HepG2 (cell line): ENCODE data around the gene PDZD2. TPM values are rescaled to one million over a fixed set of nuclear protein-coding genes. Genes with fewer than 3 reads are reported as not detected.

ENCODE experiments used
- ATAC-seq: fragments of 200-7000 bp; cut with Tn5 transposase; 3 replicates; pipeline ENCODE4 v1.9.1; 2020; ENCODE audit warnings: mild to moderate bottlenecking, moderate library complexity
- BruUV-seq: library from RNA; stranded (reverse); fragments of 400-500 nt; replicated peaks from 2 replicates; lab custom pipeline; 2021; lab: Mats Ljungman, UMichigan
- CTCF ChIA-PET: fragments of 300-600 bp; formaldehyde crosslinking; extraction: SDS; loops from one replicate; lab custom pipeline; 2021; ENCODE audit warnings: low total read pairs, inconsistent platforms, low intra/inter-chr PET ratio; lab: Yijun Ruan, JAX
- POLR2A ChIA-PET: fragments of 350-600 bp; sonication (Branson Sonifier 250); formaldehyde crosslinking; loops from one replicate; lab custom pipeline; 2020; ENCODE audit warnings: antibody characterized with exemption, inconsistent platforms; lab: Yijun Ruan, JAX
- DNase-seq: peaks from one replicate; pipeline ENCODE4 v3.0.0-alpha.2; 2015; ENCODE audit warnings: low spot score
- FAIRE-seq: peaks from 3 replicates; lab custom pipeline; 2011; peaks lifted over from hg19 to GRCh38; lab: Jason Lieb, UNC
- H2AFZ ChIP-seq: one replicate; pipeline ENCODE4 v1.6.1; 2011; ENCODE audit warnings: low read length, inconsistent platforms
- H3K27ac ChIP-seq: fragments of 300-600 bp; 3 replicates; pipeline ENCODE4 v1.8.0; 2011; ENCODE audit warnings: mixed run types, mild to moderate bottlenecking, mixed read lengths, low read length, inconsistent platforms; ENCODE audit not compliant: insufficient read depth; ENCODE audit errors: extremely low read length
- H3K27me3 ChIP-seq, 2 experiments: fragments of 200-600 bp in 1 of 2; 2 replicates in 1 of 2; 3 replicates in 1 of 2; pipeline versions ENCODE4 v1.6.0 to v1.8.0; 2011; ENCODE audit warnings: low read length in 2 of 2, mild to moderate bottlenecking in 2 of 2, moderate library complexity in 2 of 2, inconsistent platforms in 1 of 2; ENCODE audit not compliant: insufficient read depth in 2 of 2, control insufficient read depth in 1 of 2
- H3K36me3 ChIP-seq, 2 experiments: fragments of 200-600 bp in 1 of 2; replicated peaks in 1 of 2; 2 replicates in 1 of 2; 3 replicates in 1 of 2; pipeline versions ENCODE4 v1.5.1 to v1.8.0; 2011; ENCODE audit warnings: low read length in 2 of 2, inconsistent platforms in 1 of 2; ENCODE audit not compliant: insufficient read depth in 2 of 2, control insufficient read depth in 1 of 2
- H3K4me1 ChIP-seq: 2 replicates; pipeline ENCODE4 v1.5.1; 2012; ENCODE audit warnings: low read length, inconsistent platforms; ENCODE audit not compliant: insufficient read depth
- H3K4me2 ChIP-seq: 2 replicates; pipeline ENCODE4 v1.6.0; 2011; ENCODE audit warnings: low read depth, low read length, inconsistent platforms
- H3K4me3 ChIP-seq, 3 experiments: fragments of 200-600 bp in 1 of 3; sonication (generic), shearing (Covaris generic) in 1 of 3; replicated peaks in 1 of 3; 2 replicates each; pipeline ENCODE4 v1.5.1; 2011 to 2016; ENCODE audit warnings: low read length in 3 of 3, inconsistent platforms in 2 of 3, low read depth in 2 of 3, mild to moderate bottlenecking in 2 of 3, control low read depth in 1 of 3, mixed read lengths in 1 of 3; ENCODE audit not compliant: insufficient read depth in 1 of 3
- H3K79me2 ChIP-seq: one replicate; pipeline ENCODE4 v1.6.1; 2011; ENCODE audit warnings: low read length, inconsistent platforms; ENCODE audit not compliant: insufficient read depth
- H3K9ac ChIP-seq: 2 replicates; pipeline ENCODE4 v1.6.0; 2011; ENCODE audit warnings: mild to moderate bottlenecking, low read depth, low read length, inconsistent platforms; ENCODE audit not compliant: insufficient read depth
- H3K9me3 ChIP-seq: 2 replicates; pipeline ENCODE4 v1.5.1; 2012; ENCODE audit warnings: mild to moderate bottlenecking, low read length
- H4K20me1 ChIP-seq: 2 replicates; pipeline ENCODE4 v1.6.0; 2011; ENCODE audit warnings: inconsistent platforms, mild to moderate bottlenecking, low read length, moderate library complexity; ENCODE audit not compliant: insufficient read depth
- SMC3 ChIP-seq: IDR thresholded peaks from 2 replicates; pipeline ENCODE4 v1.6.1; 2011; ENCODE audit warnings: low read length, improper control_type of control experiment
- WGBS: methylation state at CpG from one replicate; pipeline ENCODE4 v1.1.6; 2017; ENCODE audit warnings: low lambda C conversion rate; 5-methylcytosine and 5-hydroxymethylcytosine counted together
- in situ Hi-C: cut with HindIII; loops from 2 replicates; pipeline ENCODE4 v1.10.0; 2017; ENCODE audit warnings: low pct_unique_long_range_greater_than_20kb; ENCODE audit not compliant: extremely low pct_ligation_motif_present
- intact Hi-C: fragments of 100-400 bp; cut with micrococcal nuclease; formaldehyde crosslinking; loops from one replicate; pipeline ENCODE4 v1.10.0; 2022; ENCODE audit not compliant: unreplicated experiment
- polyA plus RNA-seq, 8 experiments: library from polyadenylated mRNA; depleted of rRNA in 3 of 8; stranded (reverse) in 7 of 8; unstranded in 1 of 8; fragments of >200 nt; fragmentation: Illumina TruSeq in 4 of 8; extraction: Trizol in 4 of 8; gene quantifications; 2 replicates each; pipeline versions ENCODE4 v1.2.1 to v1.2.3, GENCODE V29; 2011 to 2016; ENCODE audit warnings: low read depth in 4 of 8, missing spikeins in 1 of 8, mixed read lengths in 1 of 8; ENCODE audit not compliant: insufficient read depth in 1 of 8
- total RNA-seq, 5 experiments: library from RNA; depleted of rRNA; stranded (reverse); fragments of >200 nt; fragmentation: Illumina TruSeq; extraction: Trizol; gene quantifications; 2 replicates each; pipeline ENCODE4 v1.2.3, GENCODE V29; 2016; ENCODE audit warnings: low read depth in 1 of 5
- TF ChIP-seq, protein P1 (sequence below): sonication (generic); formaldehyde crosslinking; IDR thresholded peaks from 2 replicates; pipeline ENCODE4 v1.5.0; 2020; ENCODE audit warnings: missing genetic modification reagents

The PDZD2 gene
- total and polyA plus RNA-seq, 2 of the 13 experiments (the other 11 are each of a cell fraction or from before 2014, with no cell fraction given), result 0.04 TPM; not detected in 1

DNA sequence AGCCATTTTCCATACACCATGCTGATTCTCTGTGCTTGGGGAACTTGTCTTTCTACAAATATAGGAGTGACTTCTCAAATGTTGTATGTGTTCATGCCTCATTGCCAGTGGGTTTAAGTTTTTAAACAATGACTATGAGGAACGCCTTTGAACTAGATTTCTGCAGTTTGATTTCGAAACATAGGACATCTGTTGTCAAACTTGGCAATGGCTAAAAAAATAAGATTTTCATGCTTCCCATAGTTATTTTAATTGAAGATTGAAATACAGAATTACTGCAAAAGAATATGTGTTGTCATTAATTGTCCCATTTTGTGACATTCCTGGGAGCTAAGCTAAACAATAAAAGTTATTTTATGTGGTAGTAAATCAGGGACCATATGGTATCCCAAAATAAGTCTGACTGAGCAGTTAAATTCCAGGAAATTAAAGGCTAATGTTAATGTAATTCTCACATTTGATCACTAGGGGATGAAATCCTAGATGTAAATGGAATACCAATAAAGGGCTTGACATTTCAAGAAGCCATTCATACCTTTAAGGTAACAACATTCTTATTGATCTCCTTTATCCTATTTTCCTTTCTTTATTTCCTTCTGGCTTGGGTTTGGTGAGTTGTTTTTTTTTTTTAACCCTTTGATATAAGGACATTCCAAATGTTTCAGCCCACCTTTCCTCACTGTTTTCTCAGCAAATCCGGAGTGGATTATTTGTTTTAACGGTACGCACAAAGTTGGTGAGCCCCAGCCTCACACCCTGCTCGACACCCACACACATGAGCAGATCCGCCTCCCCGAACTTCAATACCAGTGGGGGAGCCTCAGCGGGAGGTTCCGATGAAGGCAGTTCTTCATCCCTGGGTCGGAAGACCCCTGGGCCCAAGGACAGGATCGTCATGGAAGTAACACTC, 418.5 kb downstream of the PDZD2 start:
- no peaks in the 10 kb centered on the region for H3K9me3 ChIP-seq
- BruUV-seq, result no TSS peak
- ChIA-PET CTCF (no interaction called here), POLR2A (no interaction called here)
- no peak overlapping the region for H3K9ac ChIP-seq
- H3K36me3 ChIP-seq, result no peaks in the 10 kb centered on the region
- in situ Hi-C loops, result no loop called here
- no peaks in the 10 kb centered on the region; a peak in 1 of 5 replicates for H3K27me3 ChIP-seq
- intact Hi-C loops, result no loop called here
- H3K4me3 ChIP-seq, result no peak overlapping the region
- no peak overlapping the region for H3K27ac ChIP-seq
- 47% methylated on average over 12 of the region's 12 CpGs for WGBS
- TF ChIP-seq, protein P1, sequence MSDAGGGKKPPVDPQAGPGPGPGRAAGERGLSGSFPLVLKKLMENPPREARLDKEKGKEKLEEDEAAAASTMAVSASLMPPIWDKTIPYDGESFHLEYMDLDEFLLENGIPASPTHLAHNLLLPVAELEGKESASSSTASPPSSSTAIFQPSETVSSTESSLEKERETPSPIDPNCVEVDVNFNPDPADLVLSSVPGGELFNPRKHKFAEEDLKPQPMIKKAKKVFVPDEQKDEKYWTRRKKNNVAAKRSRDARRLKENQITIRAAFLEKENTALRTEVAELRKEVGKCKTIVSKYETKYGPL (CRISPR knock-in tag), result no peak
- H4K20me1 ChIP-seq, result no peaks in the 10 kb centered on the region
- DNase-seq (no peak), FAIRE-seq (no peak), ATAC-seq (no peak)
- no peak overlapping the region for H3K4me2 ChIP-seq
- no peaks in the 10 kb centered on the region for H3K4me1 ChIP-seq
- no peaks in the 10 kb centered on the region for H3K79me2 ChIP-seq
- no peak overlapping the region for H2AFZ ChIP-seq

DNA sequence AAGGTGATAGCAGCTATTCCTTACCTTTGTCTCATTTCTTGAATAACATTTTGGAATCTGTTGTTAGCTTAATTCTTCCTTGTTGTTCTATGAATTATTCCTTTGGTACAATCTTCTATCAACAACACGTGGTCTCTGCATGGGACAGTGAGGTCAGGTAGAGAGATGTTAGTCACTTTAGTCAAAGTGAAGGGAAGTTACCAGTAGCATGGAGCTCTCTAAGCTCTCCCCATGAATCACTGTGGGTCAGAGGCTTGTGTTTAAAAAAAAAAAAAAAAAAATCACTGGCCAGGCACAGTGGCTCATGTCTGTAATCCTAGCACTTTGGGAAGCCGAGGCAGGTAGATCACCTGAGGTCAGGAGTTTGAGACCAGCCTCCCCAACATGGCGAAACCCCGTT, 419.2 kb downstream of the PDZD2 start:
- Histone ChIP-seq H3K36me3 (no peaks in the 10 kb centered on the region), H3K4me2 (no peak overlapping the region), H3K4me3 (no peak overlapping the region), H3K27me3 (no peaks in the 10 kb centered on the region; a peak in 1 of 5 replicates), H3K79me2 (no peaks in the 10 kb centered on the region), H4K20me1 (no peaks in the 10 kb centered on the region), H3K4me1 (no peaks in the 10 kb centered on the region), H3K27ac (no peak overlapping the region), H2AFZ (no peak overlapping the region), H3K9ac (no peak overlapping the region), H3K9me3 (no peaks in the 10 kb centered on the region)
- in situ Hi-C loops (no loop called here), intact Hi-C loops (no loop called here)
- 11% methylated on average over 4 of the region's 4 CpGs for WGBS
- no peak for TF ChIP-seq SMC3
- FAIRE-seq (no peak), DNase-seq (no peak), ATAC-seq (no peak)
- no TSS peak for BruUV-seq
- ChIA-PET CTCF (no interaction called here), POLR2A (no interaction called here)
